Stimulated activated CD4-positive, alpha-beta T cell treated with anti-CD3 and anti-CD28 coated beads, Interleukin-12 subunit alpha, Interleukin-12 subunit beta, amount 100 ng/mL, for 24 hours (primary cell): ENCODE measurements around the gene R3HDM2.
"Not testable (repeated sequence)": the region's sequence is repeated elsewhere in the genome, so short reads cannot be mapped to it uniquely, and the experiment has no call there.

ENCODE experiments used
- DNase-seq, 2 experiments: peaks; one replicate each; pipeline ENCODE4 v3.0.0-alpha.2; 2020; ENCODE audit warnings: low read depth in 2 of 2

R3HDM2 gene

DNA sequence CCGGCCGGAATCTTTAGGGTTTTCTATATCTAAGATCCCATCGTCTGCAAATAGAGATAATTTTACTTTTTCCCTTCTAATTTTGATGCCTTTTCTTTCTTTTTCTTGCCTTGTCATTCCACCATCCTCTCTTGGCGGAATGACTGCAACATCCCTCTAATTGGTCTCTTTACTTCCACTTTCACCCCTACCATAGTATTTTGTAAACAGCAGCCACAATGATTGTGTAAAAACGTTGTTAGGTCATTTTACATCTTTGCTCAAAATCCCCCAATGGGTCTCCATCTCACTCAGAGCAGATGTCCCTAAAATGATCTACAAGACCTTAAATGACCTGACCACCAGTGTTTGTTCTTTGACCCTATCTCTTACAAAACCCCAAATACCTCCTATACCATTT is 99.9 kb downstream of the R3HDM2 start:
- DNase-seq = no peak

DNA sequence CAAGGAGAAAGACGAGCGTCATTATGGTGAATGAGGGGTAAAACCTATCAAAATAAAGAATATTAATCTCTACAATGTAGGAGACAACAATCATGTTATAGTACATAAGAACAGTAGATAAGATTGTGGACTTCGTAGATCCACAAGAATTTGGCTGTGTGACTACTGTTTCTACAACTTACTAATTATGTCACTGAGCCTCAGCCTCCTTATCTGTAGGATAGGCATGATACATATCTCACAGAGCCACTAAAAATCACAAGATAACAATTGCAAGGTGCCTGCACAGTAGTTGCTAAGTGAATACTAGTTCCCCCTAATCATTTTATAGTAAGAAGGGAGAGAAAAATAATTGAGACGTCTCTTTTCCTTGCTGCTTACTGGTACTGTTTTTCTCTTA is 101.6 kb downstream of the R3HDM2 start:
- no peak for DNase-seq

DNA sequence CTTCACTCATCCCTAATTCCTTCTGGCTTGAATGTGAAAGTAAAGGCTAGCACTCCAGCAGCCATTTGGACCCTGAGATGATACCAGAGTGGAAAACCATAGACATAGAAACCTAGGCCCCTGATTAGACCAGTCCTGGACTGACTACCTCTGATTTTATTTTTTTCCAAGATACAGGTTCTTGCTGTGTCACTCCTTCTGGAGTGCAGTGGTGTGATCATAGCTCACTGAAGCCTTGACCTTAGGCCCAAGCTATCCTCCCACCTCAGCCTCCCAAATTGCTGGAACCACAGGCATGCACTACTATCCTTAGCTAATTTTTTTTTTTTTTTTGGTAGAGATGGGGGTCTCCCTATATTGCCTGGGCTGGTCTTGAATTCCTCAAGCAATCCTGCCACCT is 105.4 kb downstream of the R3HDM2 start:
- no peak for DNase-seq

DNA sequence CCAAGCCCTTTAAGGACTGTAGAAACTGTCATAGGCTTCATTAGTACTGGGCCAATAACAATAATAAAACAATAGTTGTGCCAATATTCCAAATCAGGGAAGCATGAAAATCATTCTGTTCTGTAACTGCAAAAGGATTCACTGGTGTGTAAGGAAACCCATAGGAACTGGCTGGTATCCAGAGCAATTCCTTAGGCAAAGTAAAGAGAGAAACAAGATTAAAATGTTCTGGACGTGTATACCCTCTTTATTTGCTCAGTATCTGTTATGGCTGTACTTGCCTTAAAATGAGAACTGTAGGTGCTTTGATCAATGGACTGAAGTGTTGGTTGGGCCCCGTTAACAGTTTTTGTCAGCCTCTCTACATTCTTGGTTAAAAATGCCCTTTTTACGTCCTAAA is 107.4 kb downstream of the R3HDM2 start:
- no peak for DNase-seq

DNA sequence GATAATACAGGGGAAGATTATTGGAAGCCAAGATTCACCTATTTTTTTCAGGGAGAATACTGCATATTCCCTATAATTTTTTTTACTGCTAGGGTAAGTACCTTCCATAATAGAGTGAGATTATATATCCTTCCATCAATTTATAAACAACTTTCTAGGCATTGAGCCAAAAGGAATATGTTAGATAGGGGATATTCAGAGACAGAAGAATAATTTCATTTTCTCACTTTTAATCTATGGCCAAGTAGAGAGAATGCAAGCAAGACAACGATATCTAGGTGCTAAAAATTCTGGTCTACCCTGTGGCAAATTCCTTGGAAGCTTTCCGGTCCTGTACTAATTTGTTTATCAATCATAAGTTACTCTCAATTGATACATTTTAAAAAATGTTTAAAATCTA is 110.2 kb downstream of the R3HDM2 start:
- DNase-seq = no peak

DNA sequence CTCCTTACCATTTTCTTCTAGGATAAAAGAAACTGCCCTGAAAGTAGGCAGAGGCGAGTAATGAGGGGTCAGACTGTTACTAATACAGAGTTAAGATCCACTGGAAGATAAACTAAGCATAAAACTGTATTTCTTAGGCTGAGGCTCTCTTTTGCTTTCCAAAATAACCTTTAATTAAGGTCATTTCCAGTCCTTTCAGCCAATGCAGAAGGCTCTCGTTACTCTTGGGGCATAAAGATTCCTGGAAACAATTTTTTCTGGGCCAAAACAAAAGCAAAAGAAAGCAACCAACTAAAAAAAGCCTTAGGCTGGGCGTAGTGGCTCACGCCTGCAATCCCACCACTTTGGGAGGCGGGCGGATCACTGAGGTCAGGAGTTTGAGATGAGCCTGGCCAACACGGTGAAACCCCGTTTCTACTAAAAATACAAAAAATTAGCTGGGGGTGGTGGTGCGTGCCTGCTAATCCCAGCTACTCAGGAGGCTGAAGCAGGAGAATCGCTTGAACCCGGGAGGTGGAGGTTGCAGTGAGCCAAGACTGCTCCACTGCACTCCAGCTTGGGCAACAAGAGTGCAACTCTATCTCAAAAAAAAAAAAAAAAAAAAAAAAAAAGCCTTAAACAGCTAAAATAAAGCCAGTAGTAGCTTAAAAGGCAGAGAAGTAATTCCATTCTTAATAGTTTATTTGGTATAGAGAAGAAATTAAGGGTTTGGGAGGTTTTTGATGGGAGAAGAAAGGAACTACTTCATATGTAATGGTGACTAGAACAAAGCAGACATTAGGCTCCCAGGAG is 111.0 kb downstream of the R3HDM2 start:
- DNase-seq = no peak

DNA sequence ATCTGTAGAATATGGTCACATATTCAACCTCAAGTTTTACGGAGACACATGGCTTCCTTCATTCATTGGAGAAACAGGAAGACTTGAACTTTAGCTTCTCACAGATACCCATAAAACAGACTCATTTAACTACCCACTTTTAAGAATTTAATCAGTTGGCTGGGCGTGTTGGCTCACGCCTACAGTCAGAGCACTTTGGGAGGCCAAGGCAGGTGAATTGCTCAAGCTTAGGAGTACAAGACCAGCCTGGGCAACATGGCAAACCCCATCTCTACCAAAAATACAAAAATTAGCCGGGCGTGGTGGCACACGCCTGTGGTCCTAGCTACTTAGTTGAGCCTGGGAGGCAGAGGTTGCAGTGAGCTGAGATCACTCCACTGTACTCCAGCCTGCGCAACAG is 115.2 kb downstream of the R3HDM2 start:
- DNase-seq = no peak

DNA sequence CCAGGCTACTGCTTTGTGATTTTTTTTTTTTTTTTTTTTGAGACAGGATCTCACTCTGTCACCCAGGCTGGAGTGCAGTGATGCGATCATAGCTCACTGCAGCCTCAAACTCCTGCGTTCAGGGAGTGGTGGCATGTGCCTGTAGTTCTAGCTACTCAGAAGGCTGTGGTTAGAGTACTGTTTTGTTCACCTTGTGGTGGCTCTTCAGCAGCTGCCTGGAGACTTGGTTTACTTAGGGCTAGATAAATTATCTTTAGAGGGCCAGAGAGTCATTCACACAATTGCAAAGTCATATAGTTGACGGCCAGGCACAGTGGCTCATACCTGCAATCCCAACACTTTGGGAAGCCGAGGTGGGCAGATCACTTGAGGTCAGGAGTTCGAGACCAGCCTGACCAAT is 118.6 kb downstream of the R3HDM2 start:
- DNase-seq = not testable (repeated sequence)

DNA sequence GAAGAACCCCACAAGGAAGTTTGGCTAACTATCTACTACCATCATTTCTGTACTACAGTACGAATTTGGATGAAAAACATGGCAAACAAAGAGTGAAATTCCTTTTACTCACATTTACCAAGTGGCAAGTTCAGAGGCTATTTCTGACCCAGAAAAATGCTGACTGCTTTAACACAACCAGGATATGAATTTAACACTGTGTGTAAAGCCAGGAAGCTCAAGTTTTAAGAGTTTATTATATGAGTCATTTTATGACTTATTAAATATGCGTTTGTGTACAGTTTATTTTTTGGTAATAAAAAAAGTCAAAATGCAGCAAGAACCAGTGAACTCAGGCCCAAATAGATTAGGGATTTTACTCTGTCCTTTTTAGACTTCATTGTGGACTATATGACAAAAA is 121.4 kb downstream of the R3HDM2 start:
- DNase-seq = no peak

DNA sequence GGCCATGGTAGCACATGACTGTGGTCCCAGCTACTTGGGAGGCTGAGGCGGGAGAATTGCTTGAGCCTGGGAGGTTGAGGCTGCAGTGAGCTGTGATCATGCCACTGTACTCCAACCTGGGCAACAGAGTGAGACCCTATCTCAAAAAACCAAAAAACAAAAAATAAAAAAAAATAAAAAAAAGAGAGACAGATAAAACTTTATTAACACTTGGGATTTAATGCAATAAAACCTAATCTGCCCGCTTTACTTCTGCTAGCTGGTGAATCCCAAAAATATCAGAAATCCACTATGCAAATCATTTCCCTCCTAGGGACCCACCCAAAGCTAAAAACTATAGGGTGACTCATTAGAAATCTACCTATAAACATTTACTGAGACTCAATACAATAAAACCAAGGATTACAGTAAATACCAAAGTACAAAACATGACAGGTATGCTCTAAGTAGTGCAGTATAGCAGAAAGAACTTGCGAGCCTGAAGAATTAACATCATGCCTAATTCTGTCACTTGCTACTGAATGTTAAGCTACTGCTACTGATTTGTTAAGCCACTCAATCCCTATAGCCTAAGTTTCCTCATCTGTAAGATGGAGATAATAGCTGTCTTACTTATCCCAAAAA is 129.8 kb downstream of the R3HDM2 start:
- no peak for DNase-seq

DNA sequence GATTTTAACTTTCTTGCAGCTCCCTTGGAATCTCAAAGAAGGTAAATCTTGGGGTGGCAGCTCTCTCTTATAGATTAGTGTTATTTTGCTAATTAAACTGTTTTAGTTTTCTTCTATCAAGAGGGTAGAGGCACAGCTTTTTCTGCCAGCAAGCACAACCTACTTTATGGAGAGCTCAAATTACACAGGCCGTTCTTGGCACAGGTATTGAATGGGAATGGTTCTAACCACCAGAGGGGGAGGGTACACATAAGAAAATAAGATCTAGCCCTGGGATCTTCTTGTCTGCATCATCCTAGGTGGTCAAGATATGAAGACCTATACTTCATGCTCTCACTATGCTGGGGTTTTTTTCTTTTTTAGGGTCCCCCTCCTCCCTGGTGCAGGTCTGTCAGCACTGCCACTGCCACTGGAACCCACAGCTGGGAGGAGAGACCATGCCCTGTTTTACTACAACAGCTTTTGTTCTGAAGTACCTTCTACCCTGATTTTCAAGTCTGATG is 131.3 kb downstream of the R3HDM2 start:
- DNase-seq = no peak

DNA sequence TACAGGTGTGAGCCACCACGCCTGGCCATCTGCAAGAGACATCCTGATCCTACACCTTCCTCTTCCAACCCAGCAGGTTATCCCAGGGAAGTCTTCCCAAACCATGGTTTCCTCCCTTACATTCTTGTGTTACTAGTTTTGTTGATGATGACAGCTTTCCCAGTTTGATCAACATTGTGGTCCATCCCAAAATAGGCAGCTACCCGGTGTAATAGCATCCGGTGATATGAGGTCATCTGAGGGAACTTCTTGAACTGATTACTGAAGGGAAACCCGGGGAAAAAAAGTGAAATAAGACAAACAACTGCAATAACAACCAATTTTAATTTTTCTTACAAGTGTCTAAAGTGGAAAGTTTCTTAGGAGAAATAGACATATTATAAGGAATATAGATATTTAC is 134.6 kb downstream of the R3HDM2 start:
- DNase-seq = no peak

DNA sequence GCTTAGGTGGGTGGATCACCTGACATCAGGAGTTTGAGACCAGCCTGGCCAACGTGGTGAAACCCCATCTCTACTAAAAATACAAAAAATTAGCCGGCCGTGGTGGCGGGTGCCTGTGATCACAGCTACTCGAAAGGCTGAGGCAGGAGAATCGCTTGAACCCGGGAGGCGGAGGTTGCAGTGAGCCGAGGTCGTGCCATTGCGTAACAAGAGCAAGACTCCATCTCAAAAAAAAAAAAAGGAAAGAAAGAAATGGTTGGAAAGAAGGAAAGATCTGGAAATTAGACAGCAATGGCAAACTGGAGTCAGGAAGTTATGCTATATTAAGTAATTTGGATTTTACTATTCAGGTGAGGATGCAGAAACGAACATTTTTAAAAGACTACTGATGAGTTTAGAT is 148.8 kb downstream of the R3HDM2 start:
- DNase-seq = not testable (repeated sequence)

DNA sequence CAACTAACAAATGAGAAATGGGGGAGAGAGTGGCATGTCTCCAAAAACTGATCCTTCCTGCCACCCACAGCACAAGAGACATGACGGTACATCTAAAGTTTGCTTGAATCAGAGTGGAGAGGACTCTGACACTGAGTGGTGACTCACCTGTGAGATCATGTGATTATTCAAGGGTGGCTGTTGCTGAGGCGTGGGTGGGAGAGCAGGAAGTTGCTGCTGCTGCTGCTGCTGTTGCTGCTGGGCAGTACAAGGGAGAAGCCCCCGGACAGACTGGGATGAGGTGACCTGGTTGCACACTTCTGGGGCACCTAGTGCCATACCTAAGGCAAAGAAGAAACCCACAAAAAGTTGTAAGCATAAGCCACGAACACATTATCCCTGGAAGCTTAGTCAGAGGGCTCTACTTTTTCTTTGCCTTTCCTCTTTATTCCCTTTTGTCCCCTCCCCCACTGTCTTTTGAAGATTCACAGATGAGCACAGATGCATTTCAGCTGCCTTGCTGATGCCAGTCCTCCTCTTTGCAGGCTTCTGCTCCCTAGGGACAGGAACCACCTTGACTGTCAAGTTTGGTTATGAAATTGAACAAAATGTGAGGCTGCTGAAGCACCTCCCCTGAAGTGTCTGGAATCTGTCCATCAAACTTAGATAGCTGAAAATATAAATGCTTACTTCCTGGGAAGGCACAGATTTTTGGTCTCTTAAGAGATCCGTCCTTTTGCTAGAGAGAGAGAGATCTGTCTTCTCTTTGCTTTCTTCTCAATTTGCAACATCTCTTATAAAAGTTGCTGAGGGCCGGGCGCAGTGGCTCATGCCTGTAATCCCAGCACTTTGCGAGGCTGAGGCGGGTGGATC is 150.4 kb downstream of the R3HDM2 start:
- DNase-seq = peak; percentile 54 to 57

DNA sequence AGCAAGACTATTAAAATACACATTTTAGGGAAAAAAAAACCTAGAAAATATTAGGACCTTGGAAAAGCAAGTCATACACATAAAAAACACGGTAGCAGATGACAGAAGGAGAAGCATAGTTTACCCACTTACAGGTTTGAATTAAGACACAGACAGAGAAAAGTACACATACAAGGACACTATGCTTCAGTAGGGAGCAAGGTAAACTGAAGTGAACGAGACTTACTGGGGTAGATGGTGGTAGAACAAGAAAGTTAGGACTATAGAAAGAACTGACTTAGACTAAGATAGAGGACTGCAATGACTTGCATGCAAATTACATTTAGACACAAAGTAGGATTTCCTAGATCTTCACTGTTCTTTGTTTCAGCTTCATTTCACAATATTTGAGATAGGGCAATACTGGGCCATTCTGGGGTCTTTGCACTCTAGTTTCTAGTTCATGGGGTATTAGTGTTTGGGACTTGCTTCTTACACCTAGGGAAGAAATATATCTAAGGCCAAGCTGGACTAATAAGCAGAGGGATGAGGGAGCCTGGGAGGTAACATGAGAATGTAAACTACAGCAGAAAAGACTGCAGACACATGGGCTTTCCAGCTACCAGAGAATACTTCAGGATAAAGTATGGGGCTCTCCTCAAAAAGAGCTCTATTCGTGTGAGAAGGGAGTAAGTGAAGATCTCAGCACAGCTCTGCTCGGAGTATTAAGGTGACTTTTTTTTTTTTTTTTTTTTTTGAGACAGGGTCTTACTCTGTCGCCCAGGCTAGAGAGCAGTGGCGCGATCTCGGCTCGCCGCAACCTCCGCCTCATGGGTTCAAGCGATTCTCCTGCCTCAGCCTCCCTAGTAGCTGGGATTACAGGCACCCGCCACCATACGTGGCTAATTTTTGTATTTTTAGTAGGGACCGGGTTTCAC is 152.1 kb downstream of the R3HDM2 start:
- no peak for DNase-seq

DNA sequence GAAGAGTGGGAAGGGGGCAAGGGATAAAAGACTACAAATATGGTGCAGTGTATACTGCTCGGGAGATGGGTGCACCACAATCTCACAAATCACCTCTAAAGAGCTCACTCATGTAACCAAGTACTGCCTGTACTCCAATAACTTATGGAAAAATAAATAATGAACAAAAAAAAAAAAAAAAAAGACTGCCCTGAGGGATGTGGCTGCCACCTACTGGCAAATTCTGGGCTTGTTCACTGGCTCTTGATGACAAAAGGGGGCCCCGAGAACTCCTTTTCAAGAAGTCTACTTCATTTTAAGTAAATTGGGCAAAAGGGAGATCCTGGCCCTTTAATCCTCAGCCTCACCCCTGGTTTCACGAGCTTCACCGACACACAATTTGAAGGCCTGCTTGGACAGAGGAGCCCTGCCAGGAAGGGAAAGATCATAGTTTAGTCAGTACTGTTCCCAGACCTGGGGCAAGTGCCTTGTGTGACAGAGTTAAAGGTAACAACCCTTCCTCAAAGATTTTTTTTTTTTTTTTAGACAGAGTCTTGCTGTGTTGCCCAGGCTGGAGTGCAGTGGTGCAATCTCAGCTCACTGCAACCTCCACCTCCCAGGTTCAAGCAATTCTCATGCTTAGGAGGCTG is 153.8 kb downstream of the R3HDM2 start:
- no peak for DNase-seq

DNA sequence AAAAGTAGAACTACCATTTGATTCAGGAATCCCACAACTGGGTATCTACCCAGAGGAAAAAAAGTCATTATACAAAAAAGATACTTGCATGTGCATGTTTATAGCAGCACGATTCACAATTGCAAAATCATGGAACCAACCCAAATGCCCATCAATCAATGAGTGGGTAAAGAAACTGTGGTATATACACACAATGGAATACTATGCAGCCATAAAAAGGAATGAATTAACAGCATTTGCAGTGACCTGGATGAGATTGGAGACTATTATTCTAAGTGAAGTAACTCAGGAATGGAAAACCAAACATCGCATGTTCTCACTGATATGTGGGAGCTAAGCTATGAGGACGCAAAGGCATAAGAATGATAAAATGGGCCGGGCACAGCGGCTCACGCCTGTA is 154.6 kb downstream of the R3HDM2 start:
- DNase-seq = not testable (repeated sequence)

DNA sequence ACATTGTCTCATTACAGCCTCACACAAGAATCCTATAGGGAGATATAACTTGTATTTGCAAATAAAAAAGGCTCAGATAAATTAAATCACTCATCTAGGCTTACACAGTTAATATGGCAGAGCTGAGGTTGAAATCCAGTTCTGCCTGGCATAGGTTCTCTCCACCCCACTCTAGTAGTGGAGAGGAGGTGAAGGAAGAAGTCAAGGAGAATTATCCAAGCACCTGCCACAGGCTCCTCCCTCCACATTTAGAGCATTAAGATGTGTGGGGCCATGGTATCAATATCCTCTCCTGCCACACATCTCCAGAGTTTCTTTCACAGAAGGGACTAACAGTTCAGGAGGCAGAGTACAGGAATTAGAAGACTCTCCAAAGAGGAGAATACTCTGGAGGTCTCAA is 157.3 kb downstream of the R3HDM2 start:
- DNase-seq = no peak

DNA sequence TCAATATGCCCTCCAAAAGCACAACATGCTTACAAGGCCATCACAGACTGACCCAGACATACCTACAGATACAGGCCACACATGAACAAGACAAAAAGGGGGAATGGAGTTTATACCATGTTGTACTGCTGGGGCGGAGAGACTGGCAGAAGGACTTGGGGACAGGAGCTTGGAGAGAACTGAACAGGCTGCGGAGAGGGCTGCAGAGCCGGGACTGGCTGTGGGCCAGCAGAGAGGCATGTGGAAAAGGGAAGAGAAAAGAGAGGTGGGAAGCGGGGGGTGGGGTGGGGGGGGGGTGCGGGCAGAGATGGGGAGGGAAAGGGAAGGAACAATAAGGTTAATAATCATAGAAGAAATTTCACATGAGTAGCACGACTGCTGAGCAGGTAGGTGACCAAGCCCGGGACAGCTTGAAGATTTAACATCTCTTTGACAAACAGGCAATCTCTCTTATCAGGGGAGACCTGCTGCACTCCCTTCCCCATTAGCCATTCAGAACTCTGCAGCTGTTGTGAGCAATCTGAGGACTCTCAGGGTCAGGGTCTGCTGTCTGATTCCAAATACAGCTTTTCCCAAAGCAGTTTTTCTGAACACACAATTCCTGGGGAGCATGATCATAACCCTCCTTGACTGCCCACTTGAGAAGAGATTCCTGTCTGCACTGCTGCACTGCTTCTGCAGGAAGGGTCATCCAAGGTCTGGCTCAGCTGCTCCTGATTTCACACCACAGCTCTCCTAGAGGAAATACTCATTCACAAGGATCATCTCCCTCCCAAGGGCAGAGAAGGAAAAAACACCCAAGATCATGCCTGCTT is 158.3 kb downstream of the R3HDM2 start:
- DNase-seq = no peak

DNA sequence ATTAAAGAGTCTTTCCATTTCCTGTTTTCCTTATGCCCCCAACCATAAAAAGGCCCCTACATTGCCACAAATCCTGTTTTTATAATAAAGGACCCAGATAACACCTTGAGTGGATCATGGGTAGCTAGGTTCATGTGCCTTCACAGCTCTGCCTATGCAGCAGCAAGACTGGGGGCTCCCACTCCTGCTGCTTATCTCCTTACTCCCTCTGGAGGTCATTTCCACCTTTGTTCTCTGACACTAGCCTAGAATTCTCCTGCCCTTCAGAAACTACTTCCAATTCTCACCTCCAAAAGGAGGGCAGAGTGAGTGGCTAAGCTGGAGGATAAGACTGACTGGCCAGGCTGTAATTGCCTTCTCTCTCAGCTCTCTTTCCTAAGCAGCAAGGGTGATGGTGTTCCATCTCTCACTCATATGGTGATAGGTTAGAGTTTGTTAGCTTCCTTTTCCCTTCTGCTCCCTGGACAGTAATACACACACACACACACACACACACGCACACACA is 159.8 kb downstream of the R3HDM2 start:
- DNase-seq = no peak
